Gastroesophageal sphincter (tissue), 4 donors: ENCODE data around the gene TTC33. TPM values are rescaled to one million over a fixed set of nuclear protein-coding genes. Genes with fewer than 3 reads are reported as not detected.

ENCODE experiments used
- ATAC-seq: fragments of 150-250 bp; one replicate; pipeline ENCODE4 v1.9.1; 2016; ENCODE audit warnings: mild to moderate bottlenecking, moderate library complexity
- H3K27ac ChIP-seq, 4 donors: fragments of 200-600 bp; sonication (generic) in 3 of 4; 1 replicate in 3 of 4; 2 replicates in 1 of 4; pipeline ENCODE4 v1.5.1; 2016 to 2019
- H3K27me3 ChIP-seq: fragments of 200-600 bp; sonication (generic); one replicate; pipeline ENCODE4 v1.5.1; 2019
- H3K36me3 ChIP-seq, 2 donors: fragments of 200-600 bp; sonication (generic); one replicate each; pipeline ENCODE4 v1.5.1; 2019; ENCODE audit warnings: control low read depth in 1 of 2
- H3K4me1 ChIP-seq, 3 donors: fragments of 200-600 bp; sonication (generic); 1 replicate in 2 of 3; 2 replicates in 1 of 3; pipeline ENCODE4 v1.5.1; 2016 to 2019; ENCODE audit warnings: control low read depth in 2 of 3
- H3K4me3 ChIP-seq, 2 donors: fragments of 200-600 bp; sonication (generic); one replicate each; pipeline ENCODE4 v1.5.1; 2019; ENCODE audit warnings: mild to moderate bottlenecking in 1 of 2, moderate library complexity in 1 of 2
- H3K9me3 ChIP-seq, 3 donors: fragments of 200-600 bp; sonication (generic); one replicate each; pipeline ENCODE4 v1.5.1; 2017 to 2019; ENCODE audit warnings: control low read depth in 2 of 3
- CTCF ChIP-seq, 4 experiments: fragments of 200-600 bp in 2 of 4; fragments of 450-650 bp in 2 of 4; sonication (generic) in 1 of 4; IDR thresholded peaks; one replicate each; pipeline ENCODE4 v1.5.1; 2017 to 2019; ENCODE audit warnings: antibody characterized with exemption in 4 of 4, mild to moderate bottlenecking in 2 of 4, moderate library complexity in 2 of 4
- EP300 ChIP-seq: sonication (generic); formaldehyde crosslinking; IDR thresholded peaks from one replicate; pipeline ENCODE4 v1.6.1; 2017; ENCODE audit warnings: antibody characterized with exemption, mild to moderate bottlenecking
- POLR2A ChIP-seq, 2 donors: fragments of 450-650 bp; IDR thresholded peaks; one replicate each; pipeline ENCODE4 v1.6.1; 2017; ENCODE audit warnings: antibody characterized with exemption in 2 of 2, mild to moderate bottlenecking in 2 of 2, moderate library complexity in 1 of 2
- POLR2AphosphoS5 ChIP-seq: sonication (generic); formaldehyde crosslinking; IDR thresholded peaks from one replicate; pipeline ENCODE4 v1.6.1; 2017; ENCODE audit warnings: antibody characterized with exemption
- WGBS, 2 donors: methylation state at CpG; one replicate each; pipeline ENCODE4 v1.1.5; 2018; ENCODE audit warnings: low coverage in 1 of 2; 5-methylcytosine and 5-hydroxymethylcytosine counted together
- total RNA-seq, 4 donors: library from RNA; depleted of rRNA; stranded (reverse); fragments of >200 nt; gene quantifications; one replicate each; pipeline ENCODE4 v1.1.0, GENCODE V29; 2016

The TTC33 gene
- total RNA-seq, 4 donors from 2014 or later, result 23.2 to 27.7 (median 25.8) TPM

DNA sequence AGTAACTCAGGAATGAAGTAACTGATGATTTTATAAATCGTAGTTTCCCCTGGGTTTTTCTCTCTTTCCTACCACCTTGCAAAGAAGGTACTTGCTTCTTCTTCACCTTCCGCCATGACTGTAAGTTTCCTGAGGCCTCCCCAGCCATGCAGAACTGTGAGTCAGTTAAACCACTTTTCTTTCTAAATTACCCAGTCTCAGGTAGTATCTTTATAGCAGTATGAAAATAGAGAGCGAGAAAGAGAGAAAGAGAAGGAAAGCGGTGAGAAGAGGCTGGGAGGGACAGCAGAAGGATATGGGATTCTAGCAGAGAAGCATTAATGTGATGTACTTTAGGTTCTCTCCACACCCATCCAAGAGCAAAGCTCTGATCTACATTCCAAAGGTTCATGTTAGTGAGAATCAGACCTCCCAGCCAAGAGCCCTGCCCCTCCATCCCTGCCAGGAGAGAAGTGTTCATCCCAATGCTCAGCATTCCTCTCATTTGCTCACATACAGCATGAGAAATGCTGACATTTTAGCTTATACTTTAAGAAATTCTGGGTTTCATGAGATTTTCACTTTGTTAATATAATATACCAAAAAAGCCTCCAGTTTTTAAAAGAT, 261.0 kb downstream of the TTC33 start:
- TF ChIP-seq EP300 (no peak), POLR2AphosphoS5 (no peak), CTCF (IDR thresholded peaks at IDR 0.05) (no peak), POLR2A (IDR thresholded peaks at IDR 0.05) (no peak)
- 89 to 90% methylated on average over 2 to 3 of the region's 4 CpGs for WGBS, 2 donors
- no peaks in the 10 kb centered on the region for H3K9me3 ChIP-seq
- no peak for ATAC-seq
- no peak overlapping the region for H3K27ac ChIP-seq
- H3K4me3 ChIP-seq, result no peak overlapping the region
- H3K36me3 ChIP-seq, result no peaks in the 10 kb centered on the region
- H3K27me3 ChIP-seq, result no peaks in the 10 kb centered on the region
- H3K4me1 ChIP-seq, result no peaks in the 10 kb centered on the region

DNA sequence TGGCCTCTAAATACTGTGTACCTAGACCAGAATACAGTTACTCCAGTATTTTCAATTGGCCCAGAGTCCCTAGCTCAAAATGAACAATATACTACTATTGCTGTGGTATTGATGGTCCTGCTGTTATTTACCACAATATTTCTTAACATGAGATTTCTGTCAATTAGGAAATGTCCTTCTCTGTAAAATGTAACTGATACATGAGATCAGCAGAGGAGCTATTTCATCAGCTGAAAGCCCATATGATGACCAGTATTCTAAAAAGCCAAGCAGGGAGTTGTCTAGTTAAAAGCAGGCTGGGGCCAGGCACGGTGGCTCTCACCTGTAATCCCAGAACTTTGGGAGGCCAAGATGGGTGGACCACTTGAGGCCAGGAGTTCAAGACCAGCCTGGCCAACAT, 263.7 kb downstream of the TTC33 start:
- Histone ChIP-seq H3K4me3 (no peak overlapping the region), H3K27me3 (no peaks in the 10 kb centered on the region), H3K36me3 (no peaks in the 10 kb centered on the region), H3K27ac (no peak overlapping the region), H3K4me1 (no peaks in the 10 kb centered on the region), H3K9me3 (no peaks in the 10 kb centered on the region)
- WGBS, 2 donors, result 83 to 86% methylated on average over 1 of the region's 1 CpG
- TF ChIP-seq CTCF (IDR thresholded peaks at IDR 0.05) (no peak), POLR2A (IDR thresholded peaks at IDR 0.05) (no peak), EP300 (no peak), POLR2AphosphoS5 (no peak)
- ATAC-seq, result no peak

- Histone ChIP-seq H3K27me3 (no peaks in the 10 kb centered on the region), H3K9me3 (no peaks in the 10 kb centered on the region), H3K4me3 (no peak overlapping the region), H3K36me3 (no peaks in the 10 kb centered on the region), H3K4me1 (no peaks in the 10 kb centered on the region), H3K27ac (no peak overlapping the region)
- WGBS, 2 donors, result 79% methylated on average over 1 of the region's 1 CpG; no CpG with 5 or more reads in 1 of the 2 donors
- ATAC-seq, result no peak
- TF ChIP-seq CTCF (IDR thresholded peaks at IDR 0.05) (no peak), POLR2A (IDR thresholded peaks at IDR 0.05) (no peak), EP300 (no peak), POLR2AphosphoS5 (no peak)
Observed at GRCh38 chr5:40491644-40492043, 264.1 kb downstream of the TTC33 start.

- WGBS, 2 donors, result 52 to 56% methylated on average over 4 of the region's 4 CpGs
- Histone ChIP-seq H3K36me3 (no peaks in the 10 kb centered on the region), H3K9me3 (no peaks in the 10 kb centered on the region), H3K27me3 (no peaks in the 10 kb centered on the region), H3K4me3 (no peak overlapping the region), H3K4me1 (no peaks in the 10 kb centered on the region), H3K27ac (no peak overlapping the region)
- no peak for ATAC-seq
- no peak for TF ChIP-seq POLR2AphosphoS5
- no peak for TF ChIP-seq CTCF (IDR thresholded peaks at IDR 0.05)
Observed at GRCh38 chr5:40490464-40491111, 265.2 kb downstream of the TTC33 start.

DNA sequence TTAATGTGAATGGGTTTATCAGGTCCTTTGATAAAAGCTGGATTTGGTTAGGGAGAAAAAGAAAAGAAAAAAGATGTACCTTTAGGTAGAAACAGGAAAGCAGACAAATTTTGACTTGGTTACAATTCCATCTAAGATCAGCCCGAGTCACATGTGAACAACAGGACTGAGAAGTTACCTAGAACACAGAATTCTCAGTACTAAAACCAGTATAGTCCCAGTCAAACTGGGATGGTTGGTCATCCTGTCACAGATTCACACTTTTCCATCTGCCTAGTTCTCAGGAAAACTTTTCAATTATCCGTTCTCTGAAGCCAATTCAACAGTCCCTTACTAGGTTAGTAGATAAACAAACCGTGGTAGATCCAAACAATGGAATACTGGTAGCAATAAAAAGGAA, 266.3 kb downstream of the TTC33 start:
- H3K4me3 ChIP-seq, result no peak overlapping the region
- 58 to 68% methylated on average over 2 to 3 of the region's 3 CpGs for WGBS, 2 donors

More for the DNA sequence above, 266.3 kb downstream of the TTC33 start:
- TF ChIP-seq POLR2A (IDR thresholded peaks at IDR 0.05) (no peak), POLR2AphosphoS5 (no peak), CTCF (IDR thresholded peaks at IDR 0.05) (no peak), EP300 (no peak)
- Histone ChIP-seq H3K9me3 (no peaks in the 10 kb centered on the region), H3K27me3 (no peaks in the 10 kb centered on the region), H3K4me1 (no peaks in the 10 kb centered on the region), H3K36me3 (no peaks in the 10 kb centered on the region), H3K27ac (no peak overlapping the region)
- no peak for ATAC-seq
